DMS153 (cell line): ENCODE data around the gene KCNMA1.

Experiments used
- DNase-seq: peaks from one replicate; lab custom pipeline; 2025; lab: John Stamatoyannopoulos, UW

The KCNMA1 gene

DNA sequence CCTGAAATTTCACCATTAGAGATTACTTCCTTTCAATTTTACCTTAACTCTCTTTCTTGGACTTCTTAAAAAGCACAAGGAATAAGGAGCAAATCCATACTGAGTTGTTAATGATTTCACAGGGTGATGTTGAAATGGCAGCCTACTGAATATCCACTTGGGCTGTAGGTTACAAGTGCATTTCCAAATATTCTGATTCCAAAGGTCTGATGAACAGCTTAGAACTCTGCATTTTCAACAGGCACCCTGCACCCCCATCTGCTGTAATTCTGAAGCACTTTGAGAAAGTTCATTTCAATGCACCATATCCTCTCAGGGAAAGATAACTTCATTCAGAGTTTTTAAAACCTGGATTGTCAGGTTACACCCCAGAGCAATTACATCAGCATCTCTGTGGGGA is 368.4 kb downstream of the KCNMA1 start:
- no peak for DNase-seq

DNA sequence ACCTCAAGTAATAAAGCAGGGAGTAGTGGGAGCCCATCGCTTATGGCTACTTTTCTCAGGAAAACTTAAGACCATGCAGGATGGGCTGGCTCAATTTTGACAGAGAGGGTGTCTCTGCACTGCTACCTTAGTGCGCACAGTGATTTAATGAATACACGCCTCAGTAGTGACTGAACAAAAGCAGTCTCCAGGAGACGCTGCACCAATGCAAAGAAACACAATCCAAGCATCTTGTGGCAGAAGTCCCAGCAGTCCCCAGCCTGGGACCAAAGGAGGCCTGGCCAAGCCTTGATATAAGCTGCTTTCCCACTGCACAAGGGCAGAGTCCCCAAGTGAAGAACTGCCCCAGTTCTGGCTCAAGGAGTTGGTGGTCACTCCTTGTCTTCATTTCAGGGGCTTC is 368.9 kb downstream of the KCNMA1 start:
- DNase-seq, result no peak

DNA sequence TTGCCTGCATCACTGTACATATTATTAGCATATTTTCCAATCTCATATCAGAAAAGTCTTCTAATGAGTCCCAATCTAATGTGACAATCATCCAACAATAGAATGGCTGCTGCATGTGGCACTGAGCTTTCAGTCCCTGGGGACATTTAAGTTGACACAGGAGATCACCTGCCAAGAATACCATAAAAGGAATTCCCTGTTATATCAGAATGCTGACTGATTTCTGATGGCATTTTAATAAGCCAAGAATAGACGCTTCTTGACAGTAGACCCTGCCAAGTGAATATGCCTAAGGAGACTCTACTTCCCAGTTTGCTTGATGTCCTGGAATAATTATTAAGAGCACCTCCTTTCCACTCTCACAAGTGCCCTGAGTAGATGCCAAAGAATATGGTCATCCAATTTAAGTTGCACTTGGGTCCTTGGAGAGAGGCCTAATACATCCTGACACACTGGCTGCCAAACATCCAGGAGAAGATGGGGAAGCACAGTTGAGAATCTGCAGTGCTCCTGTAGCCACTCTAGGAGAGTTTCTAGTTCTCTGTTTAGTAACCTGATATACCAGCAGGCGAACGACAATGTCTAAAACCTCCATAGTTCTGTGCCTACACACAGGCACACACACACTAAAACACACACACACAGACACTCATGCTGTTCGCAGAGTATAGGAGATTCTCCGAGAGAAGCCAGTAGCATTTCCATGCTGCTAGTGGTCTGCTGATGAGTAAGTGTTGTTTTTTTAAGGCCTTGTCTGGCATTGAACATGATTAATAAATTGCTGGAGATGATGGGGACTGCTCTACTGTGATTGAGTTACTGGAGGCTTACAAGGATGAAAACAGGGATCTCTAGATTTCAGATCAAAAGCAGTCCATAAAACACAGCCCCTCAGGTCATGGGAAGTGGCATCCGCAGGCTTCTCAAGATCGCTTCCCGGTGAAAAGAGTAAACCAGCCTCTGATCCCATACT is 369.6 kb downstream of the KCNMA1 start:
- peak; percentile 65 for DNase-seq

DNA sequence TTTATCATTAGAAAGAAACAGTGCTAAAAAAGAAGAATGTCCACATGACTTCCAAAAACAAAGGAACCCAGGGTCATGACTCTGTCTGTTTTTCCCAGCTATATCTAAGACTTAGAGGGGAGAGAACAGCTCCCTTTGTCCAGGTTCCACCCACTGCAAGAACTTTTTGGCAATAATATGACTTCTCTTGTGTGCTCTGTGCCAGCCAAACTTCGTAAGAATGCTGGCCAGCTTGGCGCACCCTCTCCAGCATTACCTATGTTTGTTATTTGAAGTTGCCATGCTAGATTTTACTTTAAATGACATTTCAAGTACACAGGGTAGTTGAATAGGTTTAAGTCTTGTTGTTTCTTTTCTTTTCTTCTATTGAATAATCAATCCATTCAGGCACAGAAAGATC is 371.4 kb downstream of the KCNMA1 start:
- no peak for DNase-seq

DNA sequence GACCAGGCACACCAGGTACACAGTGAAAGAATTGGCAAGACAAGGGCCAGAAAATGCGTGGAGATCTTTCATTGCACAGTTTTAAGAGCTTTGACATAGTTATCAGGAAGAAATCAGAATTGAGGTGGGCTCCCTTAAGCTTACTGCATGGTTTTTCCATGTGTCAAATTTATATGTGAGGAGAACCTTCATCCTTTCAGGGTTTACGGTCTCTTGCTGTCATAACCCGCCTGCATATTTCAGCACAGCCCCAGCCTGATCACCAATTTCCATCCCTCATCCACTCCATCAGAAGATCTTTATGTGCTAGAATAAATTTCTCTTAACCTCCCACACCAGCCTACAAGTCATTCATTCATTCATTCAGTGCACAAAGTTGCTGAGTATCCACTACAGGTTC is 373.1 kb downstream of the KCNMA1 start:
- no peak for DNase-seq

DNA sequence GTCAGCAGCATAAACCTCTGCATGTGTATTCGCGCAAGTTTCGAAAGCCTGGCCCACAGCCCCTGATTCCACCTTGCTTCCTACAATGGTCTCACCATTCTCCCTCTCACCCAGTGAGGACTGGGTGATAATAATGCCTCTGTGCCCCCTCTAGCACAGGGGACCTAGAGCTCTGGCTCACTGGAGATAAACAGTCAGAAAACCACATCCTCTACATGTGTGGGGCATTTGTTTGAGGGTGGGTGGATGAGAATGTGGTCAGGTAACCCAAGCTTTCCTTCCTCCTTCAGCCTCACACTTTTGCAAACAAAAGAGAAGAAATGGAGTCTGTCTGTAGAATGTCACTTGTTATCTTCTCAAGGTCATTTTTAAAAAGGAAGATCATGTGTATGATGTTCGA is 373.5 kb downstream of the KCNMA1 start:
- no peak for DNase-seq

DNA sequence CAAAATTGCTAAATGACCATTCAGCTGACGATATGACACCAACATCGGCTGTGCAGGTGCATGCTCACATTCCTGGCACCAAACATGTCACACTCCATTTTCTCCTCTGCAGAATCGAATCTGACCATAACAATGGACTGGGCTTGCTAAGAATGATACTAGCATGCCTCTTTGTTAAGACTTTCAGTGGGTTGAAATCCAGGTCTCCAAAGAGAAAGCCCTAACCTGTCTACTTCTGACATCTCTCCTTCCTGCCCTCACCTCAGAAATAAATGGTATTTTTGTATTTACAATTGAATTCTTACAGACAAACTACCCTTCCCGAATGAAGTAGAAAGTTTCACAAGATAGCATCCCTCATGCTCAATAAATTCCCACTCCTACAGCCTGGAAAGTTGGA is 373.9 kb downstream of the KCNMA1 start:
- no peak for DNase-seq

DNA sequence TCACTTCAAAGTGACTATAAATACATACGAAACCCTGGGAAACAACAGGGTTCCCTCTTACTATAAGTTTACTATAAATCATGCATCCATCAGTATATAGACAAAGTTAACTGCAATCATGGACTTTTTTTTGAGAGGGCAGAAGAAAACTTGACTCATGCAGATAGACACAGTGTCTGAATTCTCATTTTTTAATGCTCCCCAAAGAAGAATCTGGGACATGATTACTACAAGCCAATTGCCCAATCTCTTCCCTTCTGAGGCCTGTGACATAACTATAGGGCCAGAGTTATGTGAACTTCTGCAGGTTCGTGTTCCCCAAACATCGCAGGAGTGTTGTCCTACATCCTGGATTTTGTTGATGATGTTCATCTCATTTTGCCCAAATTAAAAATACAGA is 376.5 kb downstream of the KCNMA1 start:
- DNase-seq, result no peak

DNA sequence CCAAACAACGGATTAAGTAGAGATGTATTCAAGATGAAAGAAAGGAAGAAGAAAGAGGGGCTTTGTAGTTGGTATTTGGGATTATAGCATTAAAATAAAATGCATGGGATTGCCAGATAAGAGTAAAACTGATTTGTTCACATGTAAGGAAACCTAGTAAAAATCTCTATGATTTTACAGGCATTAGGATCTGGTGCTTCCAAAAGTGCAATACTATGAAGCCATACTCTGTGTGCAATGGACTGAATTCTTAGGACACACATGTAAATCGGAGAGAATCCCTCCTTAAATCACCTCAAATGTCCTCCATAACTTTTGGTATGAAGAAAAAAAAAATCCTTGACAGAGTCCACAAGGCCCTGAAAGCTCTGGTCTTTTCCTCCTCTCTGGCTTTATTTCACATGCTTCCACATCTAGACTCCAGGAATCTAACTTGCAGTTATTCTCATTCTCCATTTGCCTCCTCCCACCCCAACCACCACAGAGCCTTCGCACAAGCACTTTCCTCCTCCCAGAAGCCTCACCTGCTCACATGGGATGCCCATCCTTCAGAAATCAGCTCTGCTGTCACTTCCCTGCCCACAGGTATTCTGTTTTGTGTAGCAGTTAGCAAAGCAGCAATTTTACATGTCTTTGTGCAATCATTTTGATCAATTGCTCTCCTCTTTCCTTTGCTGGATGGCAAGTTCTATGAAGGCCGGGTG is 378.3 kb downstream of the KCNMA1 start:
- DNase-seq, result no peak

DNA sequence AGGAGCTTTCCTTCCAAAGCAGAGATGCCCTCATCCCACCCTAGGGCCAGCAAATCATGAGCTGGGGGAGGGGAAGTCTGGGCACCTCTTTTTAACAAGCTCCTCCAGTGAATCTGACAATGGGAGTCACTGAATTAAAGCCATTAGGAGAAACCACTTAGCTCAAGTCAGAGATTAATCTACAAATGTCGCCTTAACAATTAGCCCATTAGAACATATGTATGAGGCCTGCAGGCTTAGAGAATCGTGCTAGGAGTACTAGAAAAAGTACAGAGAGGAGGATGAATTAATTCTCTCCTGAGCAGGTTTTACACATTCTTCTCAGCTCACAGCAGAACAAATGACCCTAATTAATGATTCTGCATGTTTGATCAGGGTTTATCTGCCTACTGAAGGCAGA is 381.3 kb downstream of the KCNMA1 start:
- DNase-seq, result peak; percentile 19

DNA sequence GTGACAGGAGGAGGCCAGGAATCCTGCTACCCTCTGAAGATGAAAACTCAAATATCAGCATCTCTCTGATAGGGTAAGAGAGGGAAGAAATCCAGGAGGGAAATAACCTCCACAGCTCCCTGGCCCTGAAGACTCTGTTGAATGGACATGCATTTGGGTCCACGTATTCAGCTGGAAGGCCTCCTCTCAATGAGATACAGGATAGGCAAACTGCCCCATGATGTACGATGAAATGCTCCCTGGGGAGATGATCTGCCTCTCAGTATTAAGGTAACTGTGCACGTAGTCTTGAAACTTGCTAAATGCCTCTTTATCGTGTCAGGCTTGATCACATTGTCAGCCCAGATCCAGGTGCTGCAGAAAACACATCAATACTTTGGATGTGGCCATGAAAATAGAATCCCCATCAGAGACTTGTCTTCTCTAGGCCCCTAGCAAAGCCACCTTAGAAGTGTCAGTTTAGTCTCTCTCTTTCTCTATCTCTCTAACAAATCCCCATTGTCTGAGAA is 384.0 kb downstream of the KCNMA1 start:
- DNase-seq, result no peak

DNA sequence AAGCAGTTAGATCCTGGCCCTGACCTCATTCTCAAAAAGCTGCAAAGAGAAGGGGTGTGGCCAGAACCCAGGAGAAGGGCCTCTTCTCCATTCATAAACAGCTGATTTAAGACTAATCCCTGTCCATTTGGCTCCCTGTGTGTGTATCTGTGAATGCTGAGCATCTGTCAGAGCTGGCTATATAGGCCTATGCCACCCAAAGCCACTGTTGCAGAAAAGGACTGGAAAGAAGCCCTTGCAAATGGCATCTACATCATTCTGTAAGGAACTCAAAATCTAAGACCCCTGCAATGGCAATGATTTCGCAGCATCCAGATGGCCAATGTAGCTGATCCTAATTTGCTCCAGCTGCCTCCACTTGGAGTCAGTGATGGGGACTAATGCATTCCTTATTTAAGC is 384.5 kb downstream of the KCNMA1 start:
- no peak for DNase-seq

DNA sequence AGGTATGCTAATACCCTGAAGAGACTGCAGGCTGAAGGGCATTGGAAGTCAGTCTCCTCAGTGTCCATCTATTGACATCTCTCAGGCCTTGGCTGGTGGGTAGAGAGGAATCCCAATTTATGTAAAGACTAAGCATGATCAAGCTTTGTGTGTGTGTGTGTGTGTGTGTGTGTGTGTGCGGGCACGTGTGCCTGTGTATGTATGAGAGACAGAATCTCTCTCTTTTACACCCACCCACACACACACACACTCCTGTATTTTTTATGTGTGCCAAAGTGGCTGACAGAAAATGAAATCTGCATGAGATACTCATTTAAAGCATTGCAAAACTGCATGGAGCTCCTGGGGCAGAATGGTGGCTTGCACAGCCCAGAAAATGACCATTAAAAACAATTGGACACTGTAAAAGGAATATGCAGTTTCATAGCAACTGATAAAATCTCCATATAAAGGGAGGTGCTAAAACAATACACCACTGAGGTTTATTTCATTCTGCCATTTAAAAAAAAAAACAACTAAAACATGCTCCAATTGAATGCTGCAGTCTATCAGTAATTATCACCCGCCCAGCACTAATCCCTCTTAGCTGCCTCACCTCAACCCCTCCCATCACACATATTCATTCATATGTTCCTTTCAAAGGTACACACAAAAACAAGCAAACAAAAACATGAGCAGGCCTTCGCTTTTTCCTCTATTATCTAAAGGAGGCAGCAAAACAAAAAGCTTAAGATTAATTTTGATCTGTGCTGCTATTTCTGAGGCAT is 385.0 kb downstream of the KCNMA1 start:
- no peak for DNase-seq

DNA sequence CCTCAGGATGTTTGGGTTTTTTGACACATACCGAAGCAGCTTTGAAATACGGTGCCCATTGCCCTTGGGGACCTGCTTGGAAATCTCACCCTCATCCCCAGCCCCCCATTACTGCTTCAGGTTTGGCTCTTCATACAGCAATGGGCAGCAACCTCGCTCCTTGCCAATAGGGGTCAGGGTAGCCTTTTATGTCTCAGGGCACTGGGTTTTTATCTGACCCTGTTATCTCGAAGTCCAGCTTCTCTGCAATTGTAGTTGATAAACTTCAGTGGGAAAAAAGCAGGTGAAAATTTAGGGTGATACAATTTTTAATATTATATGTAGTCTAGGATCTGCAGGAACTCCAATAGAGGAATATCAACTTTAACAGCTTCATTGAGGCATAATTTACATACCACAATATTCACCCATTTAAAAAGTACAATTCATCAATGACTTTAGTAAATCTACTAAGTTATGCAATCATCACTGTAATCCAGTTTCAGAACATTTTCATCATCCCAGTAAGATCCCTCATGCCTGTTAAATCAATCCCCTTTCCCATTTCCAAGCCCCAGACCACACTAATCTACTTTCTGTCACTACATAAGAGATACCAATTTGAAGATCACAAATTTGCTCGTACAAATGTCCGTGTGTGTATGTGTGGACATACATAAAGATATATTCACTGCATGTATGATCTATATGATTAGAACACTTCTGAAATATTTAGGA is 386.2 kb downstream of the KCNMA1 start:
- DNase-seq, result peak; percentile 14

DNA sequence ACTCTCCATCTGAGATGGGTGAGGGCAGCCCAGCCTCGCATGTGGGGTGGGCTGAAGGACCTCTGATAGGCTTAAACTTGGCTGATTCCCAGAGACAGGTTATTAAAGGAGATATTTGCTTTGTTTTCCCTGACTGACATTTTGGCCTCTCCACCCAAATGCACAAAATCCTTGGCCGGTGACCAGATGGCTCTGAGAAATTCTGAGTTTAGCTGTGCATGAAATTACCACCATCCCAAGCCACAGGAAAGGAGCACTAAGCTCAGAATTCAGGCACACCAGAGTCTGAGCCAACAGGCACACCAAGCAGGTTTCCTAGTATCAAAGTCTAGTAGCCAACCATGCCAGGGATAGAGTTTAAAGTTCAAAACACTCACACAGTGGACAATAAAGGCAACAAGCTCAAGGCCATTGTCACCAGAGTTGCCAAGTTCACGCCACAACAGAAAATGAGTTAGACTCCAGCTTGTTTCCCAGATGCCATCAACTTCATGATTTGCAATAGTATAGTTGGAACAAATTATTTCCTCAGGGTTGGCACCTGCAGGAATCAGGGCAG is 387.6 kb downstream of the KCNMA1 start:
- DNase-seq, result no peak

DNA sequence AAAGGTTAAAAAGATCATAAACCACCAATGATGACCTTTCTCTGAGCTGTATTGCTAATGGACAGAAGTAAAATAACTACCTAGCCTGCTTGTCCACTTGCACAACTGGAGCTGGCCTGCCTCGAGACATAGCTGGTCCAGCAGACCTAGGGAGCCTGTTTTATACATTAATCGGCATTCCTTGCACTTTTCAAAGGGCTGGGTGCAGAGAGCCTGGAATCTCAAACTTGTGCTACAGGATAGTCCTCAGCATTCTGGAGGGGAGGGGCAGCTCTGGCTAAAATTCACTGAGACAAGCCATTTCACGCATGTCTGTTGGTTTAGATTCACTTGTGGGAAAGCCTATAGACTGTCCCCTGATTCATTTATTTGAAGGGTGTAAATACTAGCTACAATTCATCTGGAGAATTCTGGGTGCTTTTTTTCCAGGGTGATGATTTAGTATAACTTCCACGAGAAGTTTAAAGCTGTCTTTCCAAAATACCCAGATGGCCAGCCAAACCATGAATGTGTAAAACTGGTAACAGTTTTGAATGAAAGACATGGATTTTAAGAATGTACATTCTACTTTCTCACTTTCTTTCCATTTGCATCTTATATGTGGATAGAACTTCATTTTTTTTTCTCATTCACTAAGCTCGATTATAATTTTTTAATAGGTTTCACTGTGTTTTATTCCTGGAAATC is 389.4 kb downstream of the KCNMA1 start:
- DNase-seq, result no peak

DNA sequence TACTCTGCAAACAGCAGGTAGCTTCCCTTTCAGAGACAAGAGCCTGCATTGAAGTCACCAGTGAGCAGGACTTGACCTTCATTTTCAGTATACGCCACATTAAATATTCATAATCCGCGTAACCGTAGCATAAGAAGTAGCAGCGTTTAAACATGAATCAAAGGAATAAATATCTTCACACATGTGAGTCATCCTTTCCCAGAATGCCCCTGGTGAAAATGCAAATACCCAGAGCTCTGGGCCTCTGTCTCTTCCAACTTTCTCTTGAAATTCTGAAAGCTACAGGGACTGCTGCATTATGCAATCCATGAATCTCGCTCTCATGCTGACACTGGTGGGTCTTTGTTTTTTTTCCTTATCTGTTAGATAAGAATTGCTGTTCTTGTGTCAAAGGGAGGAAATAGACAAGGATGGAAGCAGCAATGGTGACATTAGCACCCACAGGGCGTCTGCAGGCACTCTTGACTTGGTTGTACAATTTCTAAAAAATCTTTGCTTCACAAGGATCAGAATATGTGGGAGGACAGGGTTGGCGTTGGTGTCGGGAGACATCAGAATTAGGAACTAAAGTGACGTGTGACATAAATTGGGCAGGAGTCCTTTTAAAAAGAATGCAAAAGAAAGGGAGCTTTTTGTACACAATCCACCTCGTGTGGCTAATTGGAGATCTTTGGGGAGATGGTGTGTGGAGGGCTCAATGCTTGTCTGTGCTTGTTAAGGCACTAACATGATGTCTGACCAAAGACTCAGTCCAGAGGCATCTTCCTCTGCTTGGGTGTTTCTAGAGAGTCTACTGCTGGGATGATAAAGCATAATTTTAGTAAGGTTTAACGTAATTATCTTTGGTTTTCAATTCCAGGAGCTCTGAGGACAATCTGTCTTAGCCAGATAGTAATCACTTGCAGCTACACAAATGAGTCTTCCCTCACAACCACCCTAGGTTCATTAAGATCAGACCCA is 390.3 kb downstream of the KCNMA1 start:
- peak; percentile 82 for DNase-seq

DNA sequence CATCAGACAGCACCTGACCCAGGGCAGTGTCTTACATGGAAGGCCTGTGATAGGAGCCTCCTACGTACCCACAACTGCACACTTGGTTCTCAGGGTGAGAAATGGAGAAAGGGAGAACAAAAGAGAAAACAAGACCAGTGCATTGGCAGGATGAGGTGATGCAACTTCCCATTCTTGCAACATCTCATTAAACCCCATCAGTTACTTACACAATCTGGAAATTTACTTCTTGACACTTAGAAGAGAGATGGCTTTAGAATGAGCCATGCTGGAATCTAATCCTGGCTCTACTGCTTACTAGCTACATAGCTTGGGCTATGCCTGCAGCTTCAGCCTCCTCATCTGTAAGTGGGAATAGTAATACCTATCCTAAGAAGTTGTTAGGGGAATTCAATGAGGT is 391.7 kb downstream of the KCNMA1 start:
- no peak for DNase-seq

DNA sequence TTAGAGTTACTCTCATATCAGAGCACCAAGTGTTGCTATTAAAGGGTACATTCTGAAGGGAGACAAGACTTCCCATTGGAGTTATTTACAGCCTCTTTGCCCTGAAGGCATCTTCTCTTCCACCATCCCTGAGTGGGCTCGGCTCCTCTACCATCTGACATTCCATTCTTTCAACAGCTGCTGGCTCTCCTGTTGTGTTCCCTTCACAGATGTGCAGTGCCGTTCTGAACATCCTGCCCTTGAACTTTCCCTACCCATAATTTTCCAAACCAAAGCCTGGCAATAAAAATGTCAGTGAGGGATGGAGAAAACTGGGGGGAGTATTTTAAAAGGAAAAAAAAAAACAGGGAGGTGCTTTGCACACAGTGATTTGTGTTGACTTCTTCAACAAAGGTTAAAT is 392.9 kb downstream of the KCNMA1 start:
- DNase-seq, result no peak

DNA sequence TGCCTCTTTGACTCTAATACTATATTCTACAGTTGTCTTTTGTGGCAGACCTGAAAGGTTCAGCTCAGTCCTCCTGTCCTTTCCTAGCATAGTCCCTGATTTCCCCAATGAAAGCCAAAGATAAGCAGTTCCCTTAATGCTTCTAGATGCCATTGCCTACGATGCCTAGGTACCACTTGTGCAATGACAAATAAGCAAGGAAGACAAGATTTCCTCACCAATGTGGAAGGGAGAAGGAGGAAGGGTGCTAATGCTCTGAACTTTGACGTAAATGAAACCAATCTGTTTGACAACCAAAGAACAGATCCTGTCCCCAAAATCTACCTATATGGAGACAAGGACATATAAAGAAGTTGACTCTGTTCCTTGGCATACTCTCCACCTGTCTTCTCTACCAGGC is 393.3 kb downstream of the KCNMA1 start:
- no peak for DNase-seq
